ENCODE results near the gene FAM78B. TPM values are rescaled to one million over a fixed set of nuclear protein-coding genes. Genes with fewer than 3 reads are reported as not detected.

Gene FAM78B
- total RNA-seq, 1 donor from 2014 or later, result 3.1 TPM

- H3K9me3 Mint-ChIP-seq (ENCODE audit: low read depth), result no peaks in the 10 kb centered on the region
- H3K27me3 Mint-ChIP-seq, result peaks cover 83% of the 10 kb centered on the region
- no peak overlapping the region for H3K4me3 Mint-ChIP-seq (ENCODE audit: low read depth)
- H3K27ac Mint-ChIP-seq, result no peak overlapping the region
- H3K4me1 Mint-ChIP-seq (ENCODE audit: low read depth), result peaks cover 51% of the 10 kb centered on the region
- H3K36me3 Mint-ChIP-seq (ENCODE audit: insufficient read depth), result no peaks in the 10 kb centered on the region
- no peak for DNase-seq (ENCODE audit: low spot score, unreplicated experiment)
- TF ChIP-seq CTCF (IDR thresholded peaks at IDR 0.05; ENCODE audit: unreplicated experiment), result no peak
These were observed 137.4 kb downstream of the FAM78B start for GRCh38 chr1:166029196-166029945.

GRCh38 chr1:166026555-166026954 lies 140.2 kb downstream of the FAM78B start:
- H3K36me3 Mint-ChIP-seq (ENCODE audit: insufficient read depth), result no peaks in the 10 kb centered on the region
- H3K27me3 Mint-ChIP-seq, result peaks cover 95% of the 10 kb centered on the region
- H3K4me3 Mint-ChIP-seq (ENCODE audit: low read depth), result no peak overlapping the region
- H3K27ac Mint-ChIP-seq, result no peak overlapping the region
- no peaks in the 10 kb centered on the region for H3K9me3 Mint-ChIP-seq (ENCODE audit: low read depth)
- peaks cover 35% of the 10 kb centered on the region for H3K4me1 Mint-ChIP-seq (ENCODE audit: low read depth)
- no peak for DNase-seq (ENCODE audit: low spot score, unreplicated experiment)
- no peak for TF ChIP-seq CTCF (IDR thresholded peaks at IDR 0.05; ENCODE audit: unreplicated experiment)

GRCh38 chr1:166026143-166026542 lies 140.7 kb downstream of the FAM78B start:
- Mint-ChIP-seq H3K4me1 (ENCODE audit: low read depth) (peaks cover 31% of the 10 kb centered on the region), H3K27me3 (peaks cover 96% of the 10 kb centered on the region), H3K27ac (no peak overlapping the region), H3K36me3 (ENCODE audit: insufficient read depth) (no peaks in the 10 kb centered on the region), H3K9me3 (ENCODE audit: low read depth) (no peaks in the 10 kb centered on the region), H3K4me3 (ENCODE audit: low read depth) (no peak overlapping the region)
- TF ChIP-seq CTCF (IDR thresholded peaks at IDR 0.05; ENCODE audit: unreplicated experiment), result no peak
- no peak for DNase-seq (ENCODE audit: low spot score, unreplicated experiment)

- Mint-ChIP-seq H3K27me3 (peaks cover 82% of the 10 kb centered on the region), H3K9me3 (ENCODE audit: low read depth) (no peaks in the 10 kb centered on the region), H3K4me3 (ENCODE audit: low read depth) (no peak overlapping the region), H3K4me1 (ENCODE audit: low read depth) (peaks cover 14% of the 10 kb centered on the region), H3K36me3 (ENCODE audit: insufficient read depth) (no peaks in the 10 kb centered on the region), H3K27ac (no peak overlapping the region)
- no peak for TF ChIP-seq CTCF (IDR thresholded peaks at IDR 0.05; ENCODE audit: unreplicated experiment)
- DNase-seq (ENCODE audit: low spot score, unreplicated experiment), result no peak
These were observed 146.6 kb downstream of the FAM78B start for GRCh38 chr1:166020210-166020609.

Small RNAs within 50 kb of the gene (microRNA-seq; reads per million reads assigned to microRNA genes)
- not detected for gene MIR921 (ENCODE audit: borderline number of aligned reads, unreplicated experiment)
